Measurements from ENCODE around the gene AGR3.

DNA sequence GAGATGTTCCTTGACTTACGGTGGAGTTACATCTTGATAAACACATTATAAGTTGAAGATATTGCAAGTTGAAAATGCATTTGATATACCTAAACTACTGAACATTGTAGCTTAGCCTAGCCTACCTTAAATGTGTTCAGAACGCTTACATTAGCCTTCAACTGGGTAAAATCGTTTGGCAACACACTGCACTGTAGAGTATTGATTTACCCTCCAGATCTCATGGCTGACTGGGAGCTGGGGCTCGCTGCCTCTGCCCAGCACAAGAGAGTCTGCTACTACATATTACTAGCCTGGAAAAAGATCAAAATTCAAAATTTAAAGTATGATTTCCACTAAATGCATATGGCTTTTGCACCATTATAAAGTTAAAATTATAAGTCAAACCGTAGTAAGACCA, 7.5 kb upstream of the AGR3 start:
- TF ChIP-seq, protein P1, sequence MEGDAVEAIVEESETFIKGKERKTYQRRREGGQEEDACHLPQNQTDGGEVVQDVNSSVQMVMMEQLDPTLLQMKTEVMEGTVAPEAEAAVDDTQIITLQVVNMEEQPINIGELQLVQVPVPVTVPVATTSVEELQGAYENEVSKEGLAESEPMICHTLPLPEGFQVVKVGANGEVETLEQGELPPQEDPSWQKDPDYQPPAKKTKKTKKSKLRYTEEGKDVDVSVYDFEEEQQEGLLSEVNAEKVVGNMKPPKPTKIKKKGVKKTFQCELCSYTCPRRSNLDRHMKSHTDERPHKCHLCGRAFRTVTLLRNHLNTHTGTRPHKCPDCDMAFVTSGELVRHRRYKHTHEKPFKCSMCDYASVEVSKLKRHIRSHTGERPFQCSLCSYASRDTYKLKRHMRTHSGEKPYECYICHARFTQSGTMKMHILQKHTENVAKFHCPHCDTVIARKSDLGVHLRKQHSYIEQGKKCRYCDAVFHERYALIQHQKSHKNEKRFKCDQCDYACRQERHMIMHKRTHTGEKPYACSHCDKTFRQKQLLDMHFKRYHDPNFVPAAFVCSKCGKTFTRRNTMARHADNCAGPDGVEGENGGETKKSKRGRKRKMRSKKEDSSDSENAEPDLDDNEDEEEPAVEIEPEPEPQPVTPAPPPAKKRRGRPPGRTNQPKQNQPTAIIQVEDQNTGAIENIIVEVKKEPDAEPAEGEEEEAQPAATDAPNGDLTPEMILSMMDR (IDR thresholded peaks at IDR 0.05; ENCODE audit: low read depth, low read length, missing input control): no peak
- TF ChIP-seq JUND (IDR thresholded peaks at IDR 0.05) (no peak), GABPA (IDR thresholded peaks at IDR 0.05 in 1 of 2, conservative IDR thresholded peaks at IDR 0.05 in 1 of 2) (no peak), TAF1 (conservative IDR thresholded peaks at IDR 0.05) (no peak)
- TF ChIP-seq, protein P2, sequence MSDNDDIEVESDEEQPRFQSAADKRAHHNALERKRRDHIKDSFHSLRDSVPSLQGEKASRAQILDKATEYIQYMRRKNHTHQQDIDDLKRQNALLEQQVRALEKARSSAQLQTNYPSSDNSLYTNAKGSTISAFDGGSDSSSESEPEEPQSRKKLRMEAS (IDR thresholded peaks at IDR 0.05): no peak
